Suppressor macrophage treated with lipopolysaccharide for 1 hour (primary cell): Measurements from ENCODE around the gene DHX58.
A peak's percentile ranks its signal among the peaks of the same experiment; 100 is the strongest.
"Not testable (repeated sequence)": the region's sequence is repeated elsewhere in the genome, so short reads cannot be mapped to it uniquely, and the experiment has no call there.

ENCODE experiments used
- DNase-seq, 3 donors: peaks; one replicate each; pipeline ENCODE4 v3.0.0-alpha.2; 2020 to 2022

Gene DHX58

DNA sequence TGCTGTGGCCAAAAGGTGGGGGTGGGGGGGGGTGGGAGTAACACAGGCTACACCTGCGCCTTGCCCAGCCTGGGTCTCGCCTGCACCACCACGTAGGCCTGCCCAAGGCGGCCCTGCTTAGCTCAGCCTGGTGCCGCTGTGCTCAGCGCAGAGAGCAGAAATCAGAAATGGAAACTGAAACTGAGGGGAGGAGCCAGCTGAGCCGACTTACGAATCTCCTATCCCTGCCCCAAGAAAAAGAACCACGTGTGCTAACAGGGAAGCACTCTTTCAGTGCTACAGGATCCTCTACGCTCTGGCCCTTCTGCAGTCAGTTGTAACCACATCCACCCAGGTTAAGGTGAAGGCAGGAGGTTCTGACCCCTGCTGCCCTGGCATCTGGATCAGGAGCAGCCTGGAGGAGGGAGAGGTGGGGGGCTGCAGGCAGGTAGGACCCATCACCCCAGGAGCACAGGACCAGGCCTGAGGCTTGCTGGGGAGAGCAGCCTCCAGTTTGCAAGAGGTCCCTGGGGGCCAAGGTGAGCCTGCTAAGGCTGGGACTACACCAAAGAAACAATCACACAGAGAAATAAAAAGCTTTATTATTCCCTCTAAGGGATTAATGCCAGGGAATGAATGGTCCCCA lies at the start of gene DHX58:
DHX58 (minus strand) TSS at position 163 of the 625 bp plus-strand sequence. CDS start 822 bp downstream, outside the sequence.
- DNase-seq = peak; percentile 93 to 97 (median 96)

DNA sequence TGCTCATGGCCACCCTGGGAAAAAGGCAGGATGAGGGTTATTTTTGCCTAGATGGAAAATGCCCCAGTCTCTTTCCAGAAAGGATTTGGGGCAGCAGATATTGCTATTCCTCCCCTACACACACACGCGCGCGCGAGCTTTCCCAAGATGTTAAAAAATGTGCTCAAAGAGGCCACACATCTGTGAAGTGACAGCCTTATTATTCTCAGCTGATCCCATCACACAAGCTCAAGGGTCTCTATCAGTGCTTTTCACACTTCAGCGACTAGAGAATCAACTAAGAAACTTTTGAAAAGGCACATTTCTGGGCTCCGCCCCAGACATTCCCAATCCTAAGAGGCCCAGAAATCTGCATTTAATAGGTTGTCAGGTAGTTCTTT lies 48.0 kb upstream of the DHX58 start:
- no peak for DNase-seq

DNA sequence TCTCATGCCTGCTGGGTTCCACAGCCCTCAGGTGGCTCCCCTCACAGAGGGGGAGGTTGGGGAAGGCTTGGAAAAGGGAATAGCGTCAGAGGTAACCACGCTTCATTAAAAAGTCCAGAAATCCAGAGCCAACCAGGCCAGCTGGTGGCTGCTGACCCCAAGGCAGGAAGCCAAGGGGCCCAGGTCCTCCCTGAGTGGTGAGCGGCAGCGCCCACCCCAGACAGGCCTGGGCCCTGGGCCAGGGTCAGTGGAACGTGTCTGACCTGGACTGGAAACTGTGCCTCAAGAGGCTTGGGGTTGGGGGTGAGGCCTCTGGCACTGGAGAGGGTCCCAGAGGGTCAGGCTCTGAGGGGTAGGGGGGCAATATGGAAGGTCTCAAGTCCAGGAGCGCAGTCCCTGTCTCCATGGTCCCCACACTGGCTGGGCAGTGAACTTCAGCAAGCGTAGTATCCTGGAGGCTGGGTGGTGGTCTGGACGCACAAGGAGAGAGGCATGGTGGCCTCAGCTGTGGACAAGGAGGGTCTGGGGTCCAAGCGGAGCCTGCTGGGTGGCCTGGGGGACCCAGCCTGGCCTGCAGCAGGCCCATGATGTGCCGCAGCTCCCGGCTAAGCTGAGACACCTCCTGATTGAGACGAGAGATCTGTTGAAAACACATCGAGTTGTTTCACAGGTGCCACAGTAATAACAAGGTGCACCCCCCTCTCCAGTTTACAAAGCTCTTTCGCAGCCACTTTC lies 47.4 kb upstream of the DHX58 start:
- no peak for DNase-seq

DNA sequence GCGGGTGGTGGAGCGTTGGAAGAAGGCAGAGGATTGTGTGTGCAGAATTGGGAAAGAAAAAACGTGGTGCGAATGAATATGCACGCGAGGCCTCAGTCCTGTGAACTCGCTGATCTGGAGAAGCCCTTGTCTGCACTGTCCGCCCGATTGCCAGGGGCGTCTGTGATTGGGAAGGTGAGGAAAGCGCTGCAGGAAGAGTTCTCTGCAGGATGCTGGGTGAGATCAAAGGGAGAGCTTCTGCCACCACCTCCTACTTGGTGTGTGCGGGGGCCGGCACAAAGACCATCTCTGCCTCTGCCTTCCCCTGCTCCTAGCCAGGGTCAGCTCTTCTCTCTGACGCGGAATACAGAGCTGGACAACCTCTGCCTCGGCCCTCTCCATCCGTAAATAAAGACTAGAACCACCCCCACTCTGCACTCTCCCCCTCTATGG lies 43.1 kb upstream of the DHX58 start:
- DNase-seq = no peak

DNA sequence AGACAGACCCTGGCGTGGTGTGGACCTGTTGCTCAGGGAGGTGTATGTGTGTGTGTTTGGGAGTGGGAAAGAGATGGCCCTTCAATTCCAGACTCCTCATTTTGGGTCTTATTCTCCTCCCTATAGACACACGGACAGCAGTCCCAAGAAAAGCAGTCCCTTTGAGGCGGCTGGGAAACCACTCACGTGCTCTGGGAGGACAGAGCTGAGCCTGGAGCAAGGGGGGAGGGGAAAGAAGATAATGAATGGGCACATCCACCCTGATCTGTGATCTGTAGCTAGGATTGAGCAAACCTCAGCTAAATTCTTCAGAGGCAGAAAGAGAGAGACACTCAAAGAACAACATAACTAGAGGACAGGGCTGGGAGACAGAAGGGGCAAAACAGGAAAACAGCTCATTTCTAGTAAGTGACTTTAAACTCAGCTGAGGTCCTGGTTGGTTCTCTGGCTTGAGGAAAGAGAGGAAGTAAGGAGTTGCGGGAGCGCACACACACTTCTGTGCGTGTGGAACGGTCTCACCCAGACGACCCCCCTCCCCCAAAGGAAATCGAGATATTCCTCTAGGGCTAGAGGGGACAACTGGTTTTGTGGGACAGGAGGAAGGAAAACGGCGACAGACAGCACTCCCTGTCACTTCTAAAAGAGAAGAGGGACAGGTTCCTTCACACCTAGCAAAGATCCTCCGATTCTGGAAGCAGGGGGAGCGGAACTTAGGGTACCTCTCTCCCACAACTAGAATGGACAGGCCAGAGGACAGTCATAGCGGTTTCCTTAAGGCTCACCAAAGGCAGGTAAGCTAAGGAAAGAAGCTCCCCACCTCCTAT lies 41.6 kb upstream of the DHX58 start:
- DNase-seq = peak; percentile 57 to 74 (median 59)

DNA sequence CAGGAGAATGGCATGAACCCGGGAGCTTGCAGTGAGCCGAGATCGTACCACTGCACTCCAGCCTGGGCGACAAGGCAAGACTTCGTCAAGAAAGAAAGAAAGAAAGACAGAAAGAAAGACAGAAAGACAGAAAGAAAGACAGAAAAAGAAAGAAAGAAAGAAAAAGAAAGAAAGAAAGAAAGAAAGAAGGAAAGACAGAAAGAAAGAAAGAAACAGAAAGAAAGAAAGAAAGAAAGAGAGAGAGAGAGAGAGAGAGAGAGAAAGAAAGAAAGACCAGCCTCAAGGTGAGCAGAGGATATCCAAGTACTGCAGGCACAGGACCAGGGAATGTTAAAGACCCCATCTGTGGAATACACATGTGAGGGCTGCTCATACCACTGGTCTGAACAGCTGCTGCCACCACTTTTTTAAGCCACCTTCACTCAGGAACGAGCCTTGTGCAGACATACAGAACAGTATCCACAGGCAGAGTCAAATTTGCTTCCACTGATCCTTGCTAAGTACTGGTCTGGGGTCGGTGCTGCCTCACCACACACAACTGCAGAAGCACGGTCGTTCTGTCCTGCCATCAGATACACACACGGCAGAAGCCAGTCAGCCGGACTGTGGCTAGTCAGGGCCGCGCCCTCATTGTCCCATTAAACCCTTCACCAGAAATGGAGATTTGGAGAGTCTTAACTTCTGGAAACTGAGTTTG lies 34.5 kb upstream of the DHX58 start:
- no peak for DNase-seq

DNA sequence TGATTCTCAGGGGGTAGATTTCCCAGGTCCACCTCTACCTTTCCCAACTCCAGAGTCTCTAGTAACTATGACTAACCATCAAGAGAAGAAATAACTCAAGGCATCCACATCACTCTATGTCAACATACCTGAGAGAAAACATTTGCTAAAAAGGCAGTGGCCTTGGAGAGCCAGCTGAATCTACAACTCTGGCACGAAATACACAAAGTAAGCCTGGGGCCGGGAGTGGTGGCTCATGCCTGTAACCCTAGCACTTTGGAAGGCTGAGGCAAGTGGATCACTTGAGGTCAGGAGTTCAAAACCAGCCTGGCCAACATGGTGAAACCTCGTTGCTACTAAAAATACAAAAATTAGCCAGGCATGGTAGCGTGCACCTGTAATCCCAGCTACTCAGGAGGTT lies 30.6 kb upstream of the DHX58 start:
- DNase-seq = not testable (repeated sequence)

DNA sequence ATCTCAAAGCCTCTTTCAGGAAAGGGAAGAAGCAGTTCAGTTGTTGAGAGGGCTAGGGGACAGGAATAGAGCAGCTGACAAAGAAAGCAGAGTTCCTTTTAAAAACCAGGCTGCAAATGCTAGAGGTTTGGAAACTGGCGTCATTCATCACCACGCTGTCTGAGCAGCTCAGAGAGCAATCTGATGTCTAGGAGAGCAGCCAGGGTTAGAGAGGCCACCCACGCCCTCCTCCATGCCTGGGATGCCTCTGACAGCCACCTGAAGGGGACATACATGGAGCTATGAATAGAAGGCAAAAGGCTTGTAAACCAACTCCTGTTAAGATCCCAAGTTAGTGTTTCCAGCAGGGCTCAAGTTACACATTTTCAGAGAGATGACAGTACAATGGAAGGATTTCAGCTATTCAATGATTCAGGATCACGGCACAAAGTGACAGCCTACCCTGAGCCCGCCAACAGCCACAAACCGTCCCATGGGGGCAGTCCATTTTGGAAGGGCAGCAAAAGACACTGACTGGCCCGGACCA lies 29.9 kb upstream of the DHX58 start:
- peak in 2 of 3 donors; percentile 24 to 28 for DNase-seq

DNA sequence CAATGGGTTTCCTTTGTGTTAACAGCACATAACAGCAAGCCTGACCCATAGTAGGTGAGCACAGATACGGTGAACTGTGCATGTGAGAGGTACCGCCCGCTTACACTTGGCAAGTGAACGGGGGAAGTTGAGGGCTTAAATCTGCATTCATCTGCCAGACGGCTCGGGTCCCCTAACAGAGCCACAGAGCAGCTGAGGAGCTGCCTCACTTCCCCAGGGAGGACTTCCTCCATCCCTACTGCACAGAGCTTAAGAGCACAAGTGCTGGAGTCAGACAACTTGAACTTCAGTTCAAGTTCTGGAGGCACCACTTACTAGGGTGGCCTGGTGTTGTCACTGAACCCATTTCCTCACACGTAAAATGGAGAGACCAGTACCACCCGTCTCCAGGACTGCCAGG lies 28.9 kb upstream of the DHX58 start:
- DNase-seq = peak in 1 of 3 donors; percentile 37

DNA sequence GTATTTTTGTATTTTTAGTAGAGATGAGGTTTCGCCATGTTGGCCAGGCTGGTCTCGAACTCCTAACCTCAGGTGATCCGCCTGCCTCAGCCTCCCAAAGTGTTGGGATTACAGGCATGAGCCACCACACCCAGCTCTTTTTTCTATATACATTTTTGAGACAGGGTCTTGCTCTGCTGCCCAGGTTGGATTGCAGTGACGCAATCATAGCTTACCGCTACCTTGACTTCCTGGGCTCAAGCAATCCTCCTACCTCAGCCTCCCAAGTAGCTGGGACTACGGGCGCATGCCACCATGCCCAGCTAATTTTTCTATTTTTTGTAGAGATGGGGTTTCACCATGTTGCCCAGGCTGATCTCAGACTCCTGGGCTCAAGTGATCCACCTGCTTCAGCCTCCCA lies 28.2 kb upstream of the DHX58 start:
- not testable (repeated sequence) for DNase-seq

DNA sequence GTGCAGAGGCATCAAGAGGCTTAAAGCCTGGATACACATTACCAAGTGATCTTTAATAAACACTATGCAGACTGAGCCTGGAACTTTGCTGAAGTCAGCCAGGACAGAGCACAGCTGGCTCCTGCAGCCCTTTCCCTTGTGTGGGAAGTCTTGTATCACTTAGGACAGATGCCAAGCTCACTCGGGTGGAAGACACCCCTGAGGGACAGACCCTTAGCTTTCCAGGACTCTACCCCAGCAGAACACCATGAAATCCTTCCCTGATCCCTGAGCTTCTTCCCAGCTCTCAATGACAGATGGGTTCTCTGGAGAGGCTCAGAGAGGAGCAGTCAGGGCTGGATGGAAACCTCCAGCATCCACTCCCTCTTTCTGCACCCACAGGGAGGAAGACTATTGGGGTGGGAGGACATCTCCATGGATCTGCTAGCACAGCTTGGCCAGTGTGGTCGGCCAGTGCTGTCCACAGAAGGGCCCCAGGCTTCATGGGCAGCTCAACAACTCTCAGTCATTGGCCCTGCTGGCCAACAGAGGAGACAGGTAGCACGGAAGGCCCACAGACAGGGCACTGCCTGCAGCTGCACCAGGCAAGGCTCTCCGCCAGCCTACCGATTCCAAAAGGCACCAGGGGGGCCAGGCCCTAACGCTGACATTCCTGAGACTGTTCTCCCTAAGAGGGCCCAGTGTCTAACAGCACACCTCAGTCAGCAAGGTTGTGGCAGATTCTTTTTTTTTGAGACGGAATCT lies 26.4 kb upstream of the DHX58 start:
- no peak for DNase-seq

DNA sequence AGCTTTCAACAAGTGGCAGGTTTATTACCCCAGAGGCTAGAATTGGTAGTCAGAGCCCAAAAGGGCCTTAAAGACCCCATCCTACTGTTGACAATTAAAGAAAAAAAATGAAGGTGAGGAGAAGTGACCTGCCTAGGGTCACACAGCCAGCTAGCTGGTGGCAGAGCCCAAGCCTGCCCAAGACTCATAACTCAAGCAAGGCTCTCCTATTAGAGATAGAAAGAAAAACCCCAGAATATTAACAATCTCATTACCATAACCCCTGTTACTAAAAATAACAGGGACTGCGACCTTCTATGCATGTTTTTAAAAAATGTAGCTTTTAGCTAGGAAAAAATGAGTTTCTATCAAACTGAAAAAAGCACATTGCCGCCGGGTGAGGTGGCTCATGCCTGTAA lies 24.1 kb upstream of the DHX58 start:
- DNase-seq = no peak

DNA sequence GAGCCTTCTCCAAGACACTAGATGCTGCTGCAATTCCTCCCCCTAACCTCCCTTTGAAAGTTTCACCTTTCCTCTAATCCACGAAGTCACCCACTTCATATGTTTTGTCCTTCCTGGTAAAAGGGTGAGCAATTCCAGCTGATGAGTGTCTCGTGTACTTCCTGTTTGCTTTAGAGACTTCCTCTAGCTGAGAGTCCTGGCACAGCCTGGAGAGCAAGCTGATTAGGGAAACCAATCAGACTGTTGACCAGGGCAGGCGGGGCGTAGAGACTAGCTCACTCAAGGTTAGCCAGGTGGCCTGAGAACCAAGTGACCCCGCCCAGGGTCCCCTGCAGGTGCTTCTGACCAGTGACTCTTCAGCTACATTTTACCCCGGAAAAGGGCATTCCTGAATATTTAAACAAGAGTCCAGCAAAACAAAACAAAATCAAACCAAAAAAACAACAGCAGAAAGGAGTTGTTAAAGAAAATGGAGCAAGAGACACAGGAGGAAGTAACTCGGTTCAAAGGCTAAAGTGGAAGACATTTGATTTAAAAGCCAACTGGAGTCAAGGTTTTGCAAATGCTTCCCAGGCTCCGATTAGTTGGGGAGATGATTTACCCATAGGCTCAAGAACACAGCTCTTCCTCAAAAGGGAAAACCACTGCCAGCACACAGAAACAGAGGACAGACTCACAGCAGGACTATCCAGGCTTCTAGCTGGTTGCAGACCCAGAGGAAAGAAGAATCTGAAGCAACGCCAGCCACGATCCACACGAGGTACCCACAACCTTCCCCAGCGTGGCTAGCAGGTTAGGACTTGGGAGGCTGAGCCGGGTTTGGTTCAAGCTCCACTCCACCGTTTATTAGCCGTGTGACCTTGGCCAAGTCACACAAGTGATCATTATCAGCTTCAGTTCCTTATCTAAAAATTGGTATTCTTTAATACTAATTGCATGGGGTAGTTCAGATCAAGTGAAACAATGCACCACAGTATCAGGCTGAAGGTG lies 23.4 kb upstream of the DHX58 start:
- peak; percentile 83 to 90 (median 90) for DNase-seq

DNA sequence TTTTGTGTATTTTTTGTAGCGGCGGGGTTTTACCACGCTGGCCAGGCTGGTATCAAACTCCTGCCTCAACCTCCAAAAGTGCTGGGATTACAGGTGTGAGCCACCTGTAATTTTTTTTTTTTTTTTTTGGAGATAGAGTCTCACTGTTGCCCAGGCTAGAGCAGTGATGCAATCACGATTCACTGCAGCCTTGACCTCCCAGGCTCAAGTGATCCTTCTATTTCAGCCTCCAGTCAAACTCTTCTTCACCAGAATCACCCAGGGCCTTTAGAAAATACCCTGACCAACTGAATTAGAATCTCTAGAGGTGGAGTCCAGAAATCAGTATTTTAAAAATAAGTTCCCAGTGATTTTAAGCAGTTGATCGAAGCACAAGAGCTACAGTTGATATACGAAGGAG lies 22.6 kb upstream of the DHX58 start:
- DNase-seq = no peak

DNA sequence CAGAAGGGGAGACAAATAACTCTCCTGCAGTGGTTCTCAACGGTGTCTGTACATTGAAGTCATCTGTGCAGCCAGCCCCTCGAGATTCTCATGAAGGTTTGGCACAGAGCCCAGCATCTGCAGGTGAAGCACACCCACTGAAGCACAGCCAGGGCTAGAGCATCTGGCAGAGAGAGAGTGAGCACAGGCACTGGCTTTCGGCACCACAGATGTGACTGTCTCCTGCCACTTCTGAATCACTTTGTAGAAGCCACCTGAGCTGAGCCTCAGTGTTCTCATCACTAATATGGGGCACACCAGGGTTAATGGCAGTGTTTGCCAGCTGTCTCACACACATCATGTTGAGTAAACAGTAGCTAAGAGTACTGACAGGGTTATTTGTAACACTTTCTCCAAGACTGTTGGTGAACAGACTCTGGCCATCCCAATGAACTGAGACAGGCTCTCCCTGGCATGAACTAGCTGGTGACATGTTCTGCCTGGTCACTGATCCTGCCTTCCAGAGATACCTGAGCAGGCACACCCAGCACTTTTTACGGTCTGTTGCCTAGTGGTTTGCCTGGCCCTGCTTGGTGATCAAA lies 21.0 kb upstream of the DHX58 start:
- DNase-seq = no peak

DNA sequence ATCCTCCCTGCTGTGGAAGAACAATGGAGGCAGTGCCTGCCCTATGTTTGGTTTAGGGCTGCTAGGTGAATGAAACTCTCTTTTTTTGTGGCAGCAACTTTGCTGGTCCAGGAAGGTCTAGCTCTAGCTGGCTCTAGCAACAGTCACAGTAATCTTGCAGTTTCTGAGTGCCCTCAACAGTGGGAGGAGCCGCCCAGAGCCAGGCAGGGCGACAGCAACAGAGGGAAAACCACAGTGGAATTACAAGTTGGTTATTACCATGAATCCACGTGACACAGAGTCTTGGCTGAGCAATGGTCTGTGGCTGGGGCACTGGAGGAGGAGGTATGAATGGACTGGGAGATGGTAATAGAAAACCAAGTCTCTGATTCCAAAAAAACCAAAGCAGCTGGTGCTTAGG lies 20.4 kb upstream of the DHX58 start:
- peak; percentile 90 to 95 (median 93) for DNase-seq

DNA sequence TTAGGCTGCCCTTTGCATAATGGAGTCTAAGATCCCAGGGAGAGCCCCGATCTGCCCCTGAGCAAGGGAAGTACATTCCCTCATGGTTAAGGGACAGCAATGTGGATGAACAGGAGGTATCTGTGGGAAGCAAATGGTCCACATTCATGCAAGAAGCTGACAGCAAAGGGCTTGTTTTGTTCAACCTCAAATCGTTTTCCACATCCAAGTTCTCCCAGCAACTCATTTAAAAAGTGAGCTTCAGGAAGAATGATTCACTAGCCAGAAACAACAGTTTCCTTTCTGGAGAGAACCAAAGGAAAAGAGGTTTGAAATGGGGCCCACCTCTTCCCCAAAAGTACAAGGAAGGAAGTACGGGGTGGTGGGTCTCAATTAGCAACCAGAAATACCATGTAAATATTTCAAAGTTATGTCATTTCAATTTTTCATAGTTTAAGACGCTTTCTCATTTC lies 19.5 kb upstream of the DHX58 start:
- DNase-seq = peak; percentile 56 to 79 (median 71)

DNA sequence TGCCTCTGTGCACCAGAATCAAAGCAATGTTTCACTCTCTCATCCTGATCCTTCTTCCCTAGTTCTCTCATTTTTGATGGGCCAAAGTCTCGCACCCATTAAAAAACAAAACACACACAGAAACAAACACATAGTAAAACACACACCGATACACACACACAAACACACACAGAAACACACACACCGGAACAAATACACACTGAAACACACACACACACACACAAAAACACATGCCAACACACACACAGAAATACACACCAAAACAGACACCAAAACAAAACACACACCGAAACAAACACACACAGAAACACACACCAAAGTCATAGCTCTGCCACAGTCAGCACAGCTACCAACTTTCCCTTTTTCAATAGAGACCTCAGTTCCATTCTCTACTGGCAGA lies 18.7 kb upstream of the DHX58 start:
- no peak for DNase-seq

DNA sequence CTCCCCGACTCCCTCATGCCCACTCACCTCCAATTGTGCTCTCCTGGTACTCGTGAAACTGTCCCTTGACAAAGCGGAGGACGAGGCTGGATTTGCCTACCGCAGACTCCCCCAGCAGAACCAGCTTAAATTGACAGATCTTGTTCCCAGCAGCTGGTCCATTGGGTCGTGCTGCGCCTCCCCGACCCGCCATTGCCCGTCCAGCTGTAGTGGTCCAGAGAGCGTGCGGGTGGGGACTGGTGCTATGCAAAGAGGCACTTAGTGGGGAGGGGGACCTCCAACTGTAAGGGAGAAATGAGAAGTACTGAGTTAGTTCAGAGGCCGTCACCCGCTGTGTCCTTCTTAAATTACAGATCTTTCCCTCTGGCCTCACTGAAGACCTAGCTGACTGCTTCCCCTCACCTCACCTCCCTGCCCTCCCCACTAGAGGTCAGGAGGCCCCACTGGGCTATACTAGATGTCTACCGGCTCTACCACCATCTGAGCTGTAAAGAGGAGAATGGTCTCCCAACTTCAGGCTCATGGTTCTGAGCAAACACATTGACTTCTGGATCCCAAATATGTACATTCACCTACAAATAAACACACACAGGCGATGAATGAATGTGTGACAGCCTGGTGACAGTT lies 17.9 kb upstream of the DHX58 start:
- no peak for DNase-seq
